ENCODE results near the gene SRRM1.

DNA sequence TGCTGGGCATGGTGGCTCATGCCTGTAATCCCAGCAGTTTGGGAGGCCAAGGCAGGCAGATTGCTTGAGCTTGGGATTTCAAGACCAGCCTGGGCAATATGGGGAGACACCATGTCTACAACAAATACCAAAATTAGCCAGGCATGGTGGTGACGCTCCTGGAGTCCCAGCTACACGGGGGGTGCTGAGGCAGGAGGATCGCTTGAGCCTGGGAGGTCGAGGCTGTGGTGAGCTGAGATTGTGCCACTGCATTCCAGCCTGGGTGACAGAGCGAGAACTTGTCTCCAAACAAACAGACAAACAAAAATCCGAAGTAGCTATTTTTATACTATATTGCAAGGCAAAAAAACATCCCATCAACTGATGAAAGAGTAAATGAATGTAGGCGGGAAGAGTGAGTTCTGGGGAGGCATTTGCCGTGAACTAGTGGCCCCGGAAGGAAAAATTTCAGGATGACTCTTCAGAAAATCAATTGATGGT is 46.7 kb upstream of the SRRM1 start:
- TF ChIP-seq, protein P1, sequence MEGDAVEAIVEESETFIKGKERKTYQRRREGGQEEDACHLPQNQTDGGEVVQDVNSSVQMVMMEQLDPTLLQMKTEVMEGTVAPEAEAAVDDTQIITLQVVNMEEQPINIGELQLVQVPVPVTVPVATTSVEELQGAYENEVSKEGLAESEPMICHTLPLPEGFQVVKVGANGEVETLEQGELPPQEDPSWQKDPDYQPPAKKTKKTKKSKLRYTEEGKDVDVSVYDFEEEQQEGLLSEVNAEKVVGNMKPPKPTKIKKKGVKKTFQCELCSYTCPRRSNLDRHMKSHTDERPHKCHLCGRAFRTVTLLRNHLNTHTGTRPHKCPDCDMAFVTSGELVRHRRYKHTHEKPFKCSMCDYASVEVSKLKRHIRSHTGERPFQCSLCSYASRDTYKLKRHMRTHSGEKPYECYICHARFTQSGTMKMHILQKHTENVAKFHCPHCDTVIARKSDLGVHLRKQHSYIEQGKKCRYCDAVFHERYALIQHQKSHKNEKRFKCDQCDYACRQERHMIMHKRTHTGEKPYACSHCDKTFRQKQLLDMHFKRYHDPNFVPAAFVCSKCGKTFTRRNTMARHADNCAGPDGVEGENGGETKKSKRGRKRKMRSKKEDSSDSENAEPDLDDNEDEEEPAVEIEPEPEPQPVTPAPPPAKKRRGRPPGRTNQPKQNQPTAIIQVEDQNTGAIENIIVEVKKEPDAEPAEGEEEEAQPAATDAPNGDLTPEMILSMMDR (conservative IDR thresholded peaks at IDR 0.05) = no peak
- no peak for TF ChIP-seq ZFX (IDR thresholded peaks at IDR 0.05)

All from C4-2B (cell line).